Prostate gland (tissue), 2 donors: ENCODE data around the gene TMEM232. TPM values are rescaled to one million over a fixed set of nuclear protein-coding genes. Genes with fewer than 3 reads are reported as not detected.

Experiments
- DNase-seq: peaks from one replicate; pipeline ENCODE4 v3.0.0-alpha.2; 2019; ENCODE audit warnings: low spot score
- H3K27ac ChIP-seq, 2 donors: fragments of 200-600 bp; sonication (generic); 2 replicates each; pipeline ENCODE4 v1.5.1; 2017 to 2019
- H3K27me3 ChIP-seq: fragments of 200-600 bp; sonication (generic); replicated peaks from 2 replicates; pipeline ENCODE4 v1.5.1; 2019; ENCODE audit not compliant: insufficient read depth
- H3K36me3 ChIP-seq, 2 donors: fragments of 200-600 bp; sonication (generic); 1 replicate in 1 of 2; 2 replicates in 1 of 2; pipeline versions ENCODE4 v1.5.1 to v1.8.1; 2017 to 2019
- H3K4me1 ChIP-seq: fragments of 200-600 bp; sonication (generic); replicated peaks from 2 replicates; pipeline ENCODE4 v1.5.1; 2019
- H3K4me3 ChIP-seq, 2 donors: fragments of 200-600 bp; sonication (generic); 2 replicates each; pipeline ENCODE4 v1.5.1; 2017 to 2019
- H3K9me3 ChIP-seq: fragments of 200-600 bp; sonication (generic); 2 replicates; pipeline ENCODE4 v1.5.1; 2017
- CTCF ChIP-seq, 4 experiments: fragments of 200-600 bp in 2 of 4; fragments of 450-650 bp in 2 of 4; sonication (generic) in 2 of 4; IDR thresholded peaks; 1 replicate in 3 of 4; 2 replicates in 1 of 4; pipeline ENCODE4 v1.5.1; 2016 to 2019; ENCODE audit warnings: antibody characterized with exemption in 4 of 4, mild to moderate bottlenecking in 2 of 4, moderate library complexity in 2 of 4
- POLR2A ChIP-seq: fragments of 450-650 bp; IDR thresholded peaks from one replicate; pipeline ENCODE4 v1.6.1; 2016; ENCODE audit warnings: antibody characterized with exemption, mild to moderate bottlenecking
- POLR2AphosphoS5 ChIP-seq: sonication (generic); formaldehyde crosslinking; IDR thresholded peaks from one replicate; pipeline ENCODE4 v1.6.1; 2017; ENCODE audit warnings: antibody characterized with exemption
- WGBS: methylation state at CpG from one replicate; pipeline ENCODE4 v1.1.5; 2018; 5-methylcytosine and 5-hydroxymethylcytosine counted together
- intact Hi-C: fragments of 100-400 bp; cut with DNase I; formaldehyde crosslinking; loops from one replicate; pipeline ENCODE4 v1.14.2; 2022
- total RNA-seq, 2 donors: library from RNA; depleted of rRNA; stranded (reverse); fragments of >200 nt; gene quantifications; one replicate each; pipeline ENCODE4 v1.1.0, GENCODE V29; 2016

TMEM232 gene
- total RNA-seq, 2 donors from 2014 or later, result 5.1 to 11.3 TPM

- TF ChIP-seq CTCF (IDR thresholded peaks at IDR 0.05) (no peak), POLR2A (no peak), POLR2AphosphoS5 (no peak)
- no peaks in the 10 kb centered on the region for H3K9me3 ChIP-seq
- 83% methylated on average over 1 of the region's 1 CpG for WGBS
- intact Hi-C loops, result no loop called here
- no peak for DNase-seq
- H3K4me1 ChIP-seq, result no peaks in the 10 kb centered on the region
- H3K4me3 ChIP-seq, result no peak overlapping the region
- H3K27me3 ChIP-seq, result no peaks in the 10 kb centered on the region
- H3K36me3 ChIP-seq, result no peaks in the 10 kb centered on the region
- H3K27ac ChIP-seq, result no peak overlapping the region
These were observed 33.7 kb upstream of the TMEM232 start for GRCh38 chr5:110760158-110760557.

- DNase-seq, result no peak
- Histone ChIP-seq H3K27me3 (no peaks in the 10 kb centered on the region), H3K4me3 (no peak overlapping the region), H3K27ac (no peak overlapping the region), H3K9me3 (no peaks in the 10 kb centered on the region), H3K36me3 (no peaks in the 10 kb centered on the region), H3K4me1 (no peaks in the 10 kb centered on the region)
- intact Hi-C loops, result loop anchor here (10.0 kb wide), 1 partner anchor 318 kb away; the partner anchor contains the start of gene TSLP
- TF ChIP-seq CTCF (IDR thresholded peaks at IDR 0.05) (peak in 3 of 4 experiments; percentile 57 to 62 (median 62)), POLR2AphosphoS5 (no peak)
- WGBS, result 53% methylated on average over 4 of the region's 4 CpGs
These were observed 30.8 kb upstream of the TMEM232 start for GRCh38 chr5:110757118-110757729.

- TF ChIP-seq POLR2AphosphoS5 (no peak), POLR2A (no peak), CTCF (IDR thresholded peaks at IDR 0.05) (no peak)
- H3K4me3 ChIP-seq, result no peak overlapping the region
- no peaks in the 10 kb centered on the region for H3K36me3 ChIP-seq
- no peaks in the 10 kb centered on the region for H3K27me3 ChIP-seq
- DNase-seq, result no peak
- H3K4me1 ChIP-seq, result no peaks in the 10 kb centered on the region
- no peak overlapping the region for H3K27ac ChIP-seq
- intact Hi-C loops, result loop anchor here (10.0 kb wide), 1 partner anchor 321 kb away; the partner anchor contains the start of gene TSLP
- H3K9me3 ChIP-seq, result no peaks in the 10 kb centered on the region
These were observed 27.7 kb upstream of the TMEM232 start for GRCh38 chr5:110754181-110754580.

GRCh38 chr5:110753600-110753999, 27.1 kb upstream of the TMEM232 start:
- Histone ChIP-seq H3K4me3 (no peak overlapping the region), H3K27ac (no peak overlapping the region), H3K9me3 (no peaks in the 10 kb centered on the region), H3K4me1 (no peaks in the 10 kb centered on the region), H3K36me3 (no peaks in the 10 kb centered on the region), H3K27me3 (no peaks in the 10 kb centered on the region)
- no peak for DNase-seq
- intact Hi-C loops, result loop anchor here (10.0 kb wide), 1 partner anchor 321 kb away; the partner anchor contains the start of gene TSLP
- 85% methylated on average over 2 of the region's 2 CpGs for WGBS
- TF ChIP-seq POLR2A (no peak), POLR2AphosphoS5 (no peak), CTCF (IDR thresholded peaks at IDR 0.05) (no peak)

- 68% methylated on average over 1 of the region's 1 CpG for WGBS
- Histone ChIP-seq H3K9me3 (no peaks in the 10 kb centered on the region), H3K4me1 (no peaks in the 10 kb centered on the region), H3K4me3 (no peak overlapping the region), H3K27ac (no peak overlapping the region), H3K36me3 (no peaks in the 10 kb centered on the region), H3K27me3 (no peaks in the 10 kb centered on the region)
- intact Hi-C loops, result loop anchor here (10.0 kb wide), 1 partner anchor 322 kb away; the partner anchor contains the start of gene TSLP
- no peak for TF ChIP-seq POLR2AphosphoS5
- no peak for TF ChIP-seq POLR2A
- TF ChIP-seq CTCF (IDR thresholded peaks at IDR 0.05), result no peak
- no peak for DNase-seq
These were observed 26.5 kb upstream of the TMEM232 start for GRCh38 chr5:110752953-110753352.
